Left renal cortex interstitium (tissue), 4 donors: Measurements from ENCODE around the gene CABP7. TPM values are rescaled to one million over a fixed set of nuclear protein-coding genes. Genes with fewer than 3 reads are reported as not detected.

Source experiments
- DNase-seq, 4 donors: peaks; one replicate each; pipeline ENCODE4 v3.0.0-alpha.2; 2013; ENCODE audit warnings: low read depth in 4 of 4, low spot score in 2 of 4, missing footprints in 1 of 4
- polyA plus RNA-seq, 4 donors: library from polyadenylated mRNA; unstranded; fragments of 120-200 nt; gene quantifications; one replicate each; pipeline ENCODE4 v1.2.1, GENCODE V29; 2013; ENCODE audit not compliant: insufficient read length in 4 of 4

The CABP7 gene
- polyA plus RNA-seq, 4 donors = 0.06 to 0.33 (median 0.13) TPM

- no peak for DNase-seq
Observed at GRCh38 chr22:29768052-29768693, 48.4 kb downstream of the CABP7 start.

GRCh38 chr22:29769723-29770321 lies 50.0 kb downstream of the CABP7 start:
- no peak for DNase-seq

DNA sequence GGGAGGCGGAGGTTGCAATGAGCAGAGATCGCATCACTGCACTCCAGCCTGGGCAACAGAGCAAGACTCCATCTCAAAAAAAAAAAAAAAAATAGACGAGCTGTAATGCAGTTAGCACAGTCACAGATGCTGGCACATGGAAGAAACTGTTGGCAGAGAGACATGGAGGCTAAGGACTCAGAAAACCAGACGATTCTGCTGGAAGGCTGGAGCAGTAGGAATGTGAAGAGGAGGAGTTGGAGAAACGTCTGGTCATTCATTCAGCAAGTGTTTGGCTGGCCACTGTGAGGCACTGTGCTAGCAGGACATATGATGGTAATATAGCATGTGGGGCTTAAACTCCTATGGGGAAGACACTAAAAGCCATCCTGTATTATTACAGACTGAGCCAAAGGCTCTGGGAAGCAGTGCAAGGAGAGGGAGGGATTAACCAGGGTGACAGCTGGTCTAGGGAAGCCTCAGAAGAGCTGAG lies 52.4 kb downstream of the CABP7 start:
- DNase-seq = no peak

- DNase-seq = no peak
Observed at GRCh38 chr22:29773233-29773632, 53.4 kb downstream of the CABP7 start.

DNA sequence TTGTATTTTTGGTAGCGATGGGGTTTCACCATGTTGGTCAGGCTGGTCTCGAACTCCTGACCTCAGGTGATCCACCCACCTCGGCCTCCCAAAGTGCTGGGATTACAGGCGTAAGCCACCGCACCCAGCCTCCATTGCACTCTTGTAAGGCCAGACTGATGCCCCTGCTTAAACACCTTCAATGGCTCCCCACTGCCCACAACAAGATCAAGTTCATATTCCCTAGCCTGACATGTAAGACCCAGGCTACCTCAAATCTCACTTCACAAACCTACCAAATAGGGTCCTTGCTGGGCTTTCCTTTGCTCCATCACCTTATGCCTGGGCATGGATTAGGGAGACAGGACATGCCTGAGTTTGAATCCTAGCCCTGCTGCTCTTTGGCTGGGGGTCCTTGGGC lies 60.4 kb downstream of the CABP7 start:
- DNase-seq = no peak

GRCh38 chr22:29780748-29781676 lies 61.2 kb downstream of the CABP7 start:
- no peak for DNase-seq

Other genes with a start within 250 kb of the CABP7 start
- gene NEFH, start 239.8 kb upstream of the CABP7 start, polyA plus RNA-seq = 10 to 100 TPM in 2 of 4 donors, 1 to 10 TPM in 2; 7.8 to 11.7 (median 9.7) TPM
- 10 to 100 TPM; 17.3 to 39.2 (median 32.5) TPM for gene THOC5, start 166.2 kb upstream of the CABP7 start, polyA plus RNA-seq
- 100 to 1,000 TPM; 138 to 156 (median 143) TPM for gene NIPSNAP1, start 138.9 kb upstream of the CABP7 start, polyA plus RNA-seq
- 10 to 100 TPM; 25.7 to 30.0 (median 27.2) TPM for gene NF2, start 116.4 kb upstream of the CABP7 start, polyA plus RNA-seq
- 10 to 100 TPM; 22.3 to 31.2 (median 26.1) TPM for gene ZMAT5, start 47.0 kb downstream of the CABP7 start, polyA plus RNA-seq
- gene UQCR10, start 47.4 kb downstream of the CABP7 start, polyA plus RNA-seq = 100 to 1,000 TPM; 127 to 183 (median 150) TPM
- gene ASCC2, start 118.3 kb downstream of the CABP7 start, polyA plus RNA-seq = 10 to 100 TPM; 37.9 to 59.8 (median 51.0) TPM
- gene MTMR3, start 163.2 kb downstream of the CABP7 start, polyA plus RNA-seq = 10 to 100 TPM; 30.3 to 55.3 (median 38.5) TPM